Small intestine (tissue), 7 donors: ENCODE data around the gene DMXL2. TPM values are rescaled to one million over a fixed set of nuclear protein-coding genes. Genes with fewer than 3 reads are reported as not detected.

Source experiments
- DNase-seq, 2 donors: peaks; one replicate each; pipeline versions ENCODE4 v3.0.0 to v3.0.0-alpha.2; 2013
- FAIRE-seq: peaks from 2 replicates; lab custom pipeline; 2012; peaks lifted over from hg19 to GRCh38; lab: Jason Lieb, UNC
- H3K27ac ChIP-seq, 3 donors: one replicate each; pipeline ENCODE4 v1.5.1; 2013; ENCODE audit warnings: low read length in 2 of 3, mild to moderate bottlenecking in 2 of 3, control low read depth in 1 of 3, inconsistent platforms in 1 of 3, low read depth in 1 of 3, moderate library complexity in 1 of 3
- H3K27me3 ChIP-seq, 3 donors: one replicate each; pipeline ENCODE4 v1.6.1; 2013; ENCODE audit warnings: low read length in 3 of 3, inconsistent platforms in 1 of 3; ENCODE audit not compliant: control insufficient read depth in 3 of 3, insufficient read depth in 3 of 3
- H3K36me3 ChIP-seq, 3 donors: one replicate each; pipeline ENCODE4 v1.6.1; 2013; ENCODE audit warnings: low read length in 3 of 3, inconsistent platforms in 1 of 3, low read depth in 1 of 3, mild to moderate bottlenecking in 1 of 3, moderate library complexity in 1 of 3; ENCODE audit not compliant: control insufficient read depth in 3 of 3, insufficient read depth in 2 of 3
- H3K4me1 ChIP-seq, 3 donors: one replicate each; pipeline ENCODE4 v1.6.1; 2013; ENCODE audit warnings: low read length in 2 of 3, inconsistent platforms in 1 of 3, low read depth in 1 of 3, mild to moderate bottlenecking in 1 of 3, moderate library complexity in 1 of 3; ENCODE audit not compliant: control insufficient read depth in 3 of 3, insufficient read depth in 2 of 3
- H3K4me3 ChIP-seq, 3 donors: one replicate each; pipeline ENCODE4 v1.5.1; 2013; ENCODE audit warnings: low read length in 3 of 3, control low read depth in 1 of 3, inconsistent platforms in 1 of 3, low read depth in 1 of 3, mild to moderate bottlenecking in 1 of 3, moderate library complexity in 1 of 3
- H3K9me3 ChIP-seq, 2 donors: one replicate each; pipeline ENCODE4 v1.6.1; 2013; ENCODE audit warnings: low read depth in 1 of 2, low read length in 1 of 2; ENCODE audit not compliant: control insufficient read depth in 2 of 2, insufficient read depth in 1 of 2
- WGBS, 3 donors: extraction: QIAGEN DNeasy Blood & Tissue Kit; methylation state at CpG; one replicate each; pipeline ENCODE4 v1.1.7; 2013; 5-methylcytosine and 5-hydroxymethylcytosine counted together
- polyA plus RNA-seq, 4 donors: library from polyadenylated mRNA; stranded (reverse) in 3 of 4; unstranded in 1 of 4; fragments of 200-250 nt in 3 of 4; fragments of 120-200 nt in 1 of 4; gene quantifications; one replicate each; pipeline versions ENCODE4 v1.2.1 to v1.2.3, GENCODE V29; 2013
- donor health status: healthy with polysubstance abuse.
- donor health status: control.
- donor health status: control.
- donor health status: Bipolar disorder and iron deficiency.
- donor health status: healthy.

Gene DMXL2
- polyA plus RNA-seq, 4 donors = 24.5 to 58.4 (median 42.6) TPM

DNA sequence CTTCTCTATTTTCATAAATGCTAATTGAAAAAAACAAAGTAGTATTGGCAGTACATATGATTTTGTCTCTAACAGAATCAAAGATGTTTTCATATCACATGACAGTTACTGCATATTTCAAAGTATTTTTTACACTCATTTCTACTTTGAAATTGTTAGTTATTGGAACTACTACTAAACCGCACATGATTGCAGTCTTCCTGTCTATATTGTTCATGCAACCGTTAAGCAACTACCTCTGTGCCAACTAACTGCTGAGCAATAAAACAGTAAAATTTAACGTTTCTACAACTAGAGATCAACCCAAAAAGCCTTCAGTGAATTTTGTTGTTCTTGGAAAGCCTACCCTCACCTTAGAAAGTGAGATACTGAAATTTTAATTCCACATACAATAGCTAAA, 64.2 kb downstream of the DMXL2 start:
- H3K9me3 ChIP-seq = no peaks in the 10 kb centered on the region
- no peaks in the 10 kb centered on the region for H3K27me3 ChIP-seq
- no peak for FAIRE-seq
- H3K36me3 ChIP-seq = peaks cover 0 to 4% (median 0%) of the 10 kb centered on the region in 3 donors
- no peak overlapping the region for H3K27ac ChIP-seq
- no peak overlapping the region for H3K4me3 ChIP-seq
- no peak for DNase-seq
- WGBS, 3 donors = 51 to 78% (median 63%) methylated on average over 3 of the region's 3 CpGs
- H3K4me1 ChIP-seq = no peaks in the 10 kb centered on the region

- Histone ChIP-seq H3K27me3 (no peaks in the 10 kb centered on the region), H3K36me3 (no peaks in the 10 kb centered on the region), H3K27ac (no peak overlapping the region), H3K4me3 (no peak overlapping the region), H3K4me1 (no peaks in the 10 kb centered on the region), H3K9me3 (no peaks in the 10 kb centered on the region)
- WGBS, 3 donors = 71 to 100% (median 96%) methylated on average over 2 of the region's 2 CpGs
- FAIRE-seq (no peak), DNase-seq (no peak)
These were observed 71.7 kb downstream of the DMXL2 start for GRCh38 chr15:51550841-51551240.

DNA sequence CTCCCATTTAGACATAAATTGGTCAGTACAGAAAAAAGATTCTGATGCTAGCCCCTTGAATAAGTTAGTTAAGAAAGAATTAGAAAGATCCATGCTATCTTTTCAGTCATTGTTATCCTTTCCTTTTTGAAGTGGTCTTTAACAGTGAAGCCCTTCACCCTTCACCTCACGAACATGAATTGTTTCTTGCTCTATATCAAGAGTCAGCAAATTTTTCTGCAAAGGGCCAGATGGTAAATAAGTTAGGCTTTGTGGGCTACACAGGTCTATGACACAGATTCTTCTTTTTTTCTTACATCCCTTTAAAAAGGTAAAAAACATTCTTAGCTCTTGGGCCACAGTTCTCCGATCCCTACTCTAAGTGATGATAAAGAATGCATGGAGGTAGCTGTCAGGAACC, 74.9 kb downstream of the DMXL2 start:
- WGBS, 3 donors = 88 to 95% (median 90%) methylated on average over 2 of the region's 2 CpGs
- DNase-seq (no peak), FAIRE-seq (no peak)
- H3K9me3 ChIP-seq = no peaks in the 10 kb centered on the region
- H3K27me3 ChIP-seq = no peaks in the 10 kb centered on the region
- peaks cover 0 to 4% (median 0%) of the 10 kb centered on the region in 3 donors for H3K36me3 ChIP-seq
- no peak overlapping the region for H3K4me3 ChIP-seq
- H3K27ac ChIP-seq = no peak overlapping the region
- H3K4me1 ChIP-seq = no peaks in the 10 kb centered on the region

DNA sequence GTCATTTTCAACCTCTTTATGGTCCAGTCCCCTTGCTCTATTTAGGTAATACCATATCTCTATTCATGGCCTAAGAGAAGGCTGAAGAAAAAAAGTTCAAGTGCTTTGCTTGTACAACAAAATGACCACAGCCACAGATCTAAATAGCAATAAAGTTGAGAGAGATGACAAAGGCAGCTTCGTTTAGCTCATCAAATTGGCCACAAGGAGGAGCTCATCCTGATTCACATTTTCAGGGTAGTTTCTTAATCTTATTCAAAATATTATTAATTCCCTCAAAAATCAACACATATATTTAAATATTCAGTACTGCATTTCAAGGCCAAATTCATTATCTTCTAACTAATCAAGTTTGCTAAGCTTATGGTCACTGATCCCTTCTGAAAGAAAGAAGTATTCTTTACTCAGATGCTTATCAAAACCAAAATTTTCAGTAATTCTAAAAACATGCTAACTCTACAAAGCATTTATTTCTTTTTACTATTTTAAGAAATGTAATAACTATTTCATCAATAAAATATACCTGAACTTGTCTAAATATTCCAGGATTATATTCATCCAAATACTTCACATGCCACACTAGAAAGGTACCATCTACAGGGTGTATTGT, 85.5 kb downstream of the DMXL2 start:
- H3K4me1 ChIP-seq = no peaks in the 10 kb centered on the region
- H3K36me3 ChIP-seq = peaks cover 0 to 3% (median 1%) of the 10 kb centered on the region in 3 donors
- WGBS, 3 donors = 3 to 9% (median 8%) methylated on average over 1 of the region's 1 CpG
- H3K27ac ChIP-seq = no peak overlapping the region
- DNase-seq (peak; percentile 30 to 33), FAIRE-seq (no peak)
- no peaks in the 10 kb centered on the region for H3K9me3 ChIP-seq
- no peak overlapping the region for H3K4me3 ChIP-seq
- no peaks in the 10 kb centered on the region for H3K27me3 ChIP-seq

GRCh38 chr15:51533672-51534398, 88.7 kb downstream of the DMXL2 start:
- Histone ChIP-seq H3K4me3 (no peak overlapping the region), H3K9me3 (no peaks in the 10 kb centered on the region)

DNA sequence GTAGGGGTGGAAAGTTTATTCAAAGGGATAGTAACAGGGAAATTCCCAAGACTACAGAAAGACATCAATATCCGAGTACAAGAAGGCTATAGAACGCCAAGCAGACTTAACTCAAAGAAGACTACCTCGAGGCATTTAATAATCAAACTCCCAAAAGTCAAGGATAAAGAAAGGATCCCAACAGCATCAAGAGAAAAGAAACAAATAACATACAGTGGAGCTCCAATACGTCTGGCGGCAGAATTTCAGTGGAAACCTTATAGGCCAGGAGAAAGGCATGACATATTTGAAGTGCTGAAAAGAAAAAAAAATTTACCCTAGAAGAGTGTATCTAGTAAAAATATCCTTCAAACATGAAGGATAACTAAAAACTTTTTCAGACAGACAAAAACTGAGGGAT, 95.6 kb downstream of the DMXL2 start:
- no peaks in the 10 kb centered on the region for H3K4me1 ChIP-seq
- peaks cover 3 to 15% (median 4%) of the 10 kb centered on the region in 3 donors for H3K36me3 ChIP-seq
- H3K27ac ChIP-seq = no peak overlapping the region
- H3K27me3 ChIP-seq = no peaks in the 10 kb centered on the region
- H3K9me3 ChIP-seq = no peaks in the 10 kb centered on the region
- DNase-seq (no peak), FAIRE-seq (no peak)
- WGBS, 3 donors = 92 to 98% (median 95%) methylated on average over 5 of the region's 5 CpGs
- H3K4me3 ChIP-seq = no peak overlapping the region

More at GRCh38 chr15:51533672-51534398, 88.7 kb downstream of the DMXL2 start:
- no peak for FAIRE-seq
- 79 to 89% (median 88%) methylated on average over 4 of the region's 4 CpGs for WGBS, 3 donors
- no peaks in the 10 kb centered on the region for H3K4me1 ChIP-seq
- H3K27ac ChIP-seq = no peak overlapping the region
- no peak for DNase-seq
- H3K27me3 ChIP-seq = no peaks in the 10 kb centered on the region
- peaks cover 0 to 1% (median 1%) of the 10 kb centered on the region in 3 donors for H3K36me3 ChIP-seq

GRCh38 chr15:51524376-51524775, 98.2 kb downstream of the DMXL2 start:
- H3K4me3 ChIP-seq = no peak overlapping the region
- DNase-seq (no peak), FAIRE-seq (no peak)
- H3K27me3 ChIP-seq = no peaks in the 10 kb centered on the region
- H3K9me3 ChIP-seq = no peaks in the 10 kb centered on the region
- no peaks in the 10 kb centered on the region for H3K4me1 ChIP-seq
- WGBS, 3 donors = 91 to 95% (median 92%) methylated on average over 5 of the region's 5 CpGs
- H3K27ac ChIP-seq = no peak overlapping the region
- H3K36me3 ChIP-seq = peaks cover 3 to 17% (median 4%) of the 10 kb centered on the region in 3 donors

DNA sequence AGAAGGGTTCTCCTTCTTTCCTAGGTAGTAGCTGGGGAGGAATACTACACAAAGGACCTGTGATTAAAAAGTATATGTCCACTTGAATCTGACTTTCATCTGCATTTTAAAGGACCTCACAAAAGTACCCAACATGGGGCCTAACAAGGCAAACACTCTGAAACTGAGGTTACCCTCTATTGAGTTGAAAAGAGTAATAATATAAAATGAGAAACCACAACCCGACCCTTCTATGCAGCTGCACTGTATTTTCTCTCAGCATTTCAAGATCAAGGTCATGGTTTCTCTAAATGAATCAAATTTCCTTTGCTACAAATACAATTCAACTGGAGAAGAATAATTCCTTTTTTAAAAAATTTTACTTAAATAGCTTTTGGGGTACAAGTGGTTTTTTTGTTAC, 106.3 kb downstream of the DMXL2 start:
- H3K27ac ChIP-seq = no peak overlapping the region
- H3K9me3 ChIP-seq = no peaks in the 10 kb centered on the region
- DNase-seq (no peak), FAIRE-seq (no peak)
- H3K27me3 ChIP-seq = no peaks in the 10 kb centered on the region
- H3K4me1 ChIP-seq = no peaks in the 10 kb centered on the region
- H3K4me3 ChIP-seq = no peak overlapping the region
- WGBS, 3 donors = 70 to 91% (median 85%) methylated on average over 1 of the region's 1 CpG
- peaks cover 0 to 6% (median 6%) of the 10 kb centered on the region in 3 donors for H3K36me3 ChIP-seq
